ENCODE data around the gene SHISA4.

DNA sequence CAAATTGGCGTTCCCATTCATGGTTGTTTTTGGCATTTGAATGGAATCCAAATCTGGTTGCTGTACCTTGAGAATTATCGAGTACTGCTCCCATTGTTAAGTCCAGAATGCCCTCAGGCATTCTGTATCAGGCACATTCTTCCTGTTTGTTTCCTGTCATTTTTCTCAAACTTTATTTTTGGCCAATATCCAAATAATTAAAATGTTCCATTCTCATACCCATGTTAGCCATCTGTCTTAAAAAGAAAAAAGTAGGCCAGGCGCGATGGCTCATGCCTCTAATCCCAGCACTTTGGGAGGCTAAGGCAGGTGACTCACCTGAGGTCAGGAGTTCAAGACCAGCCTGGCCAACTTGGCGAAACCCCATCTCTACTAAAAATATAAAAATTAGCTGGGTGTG lies 29.3 kb upstream of the SHISA4 start:
- TF ChIP-seq, protein P1, sequence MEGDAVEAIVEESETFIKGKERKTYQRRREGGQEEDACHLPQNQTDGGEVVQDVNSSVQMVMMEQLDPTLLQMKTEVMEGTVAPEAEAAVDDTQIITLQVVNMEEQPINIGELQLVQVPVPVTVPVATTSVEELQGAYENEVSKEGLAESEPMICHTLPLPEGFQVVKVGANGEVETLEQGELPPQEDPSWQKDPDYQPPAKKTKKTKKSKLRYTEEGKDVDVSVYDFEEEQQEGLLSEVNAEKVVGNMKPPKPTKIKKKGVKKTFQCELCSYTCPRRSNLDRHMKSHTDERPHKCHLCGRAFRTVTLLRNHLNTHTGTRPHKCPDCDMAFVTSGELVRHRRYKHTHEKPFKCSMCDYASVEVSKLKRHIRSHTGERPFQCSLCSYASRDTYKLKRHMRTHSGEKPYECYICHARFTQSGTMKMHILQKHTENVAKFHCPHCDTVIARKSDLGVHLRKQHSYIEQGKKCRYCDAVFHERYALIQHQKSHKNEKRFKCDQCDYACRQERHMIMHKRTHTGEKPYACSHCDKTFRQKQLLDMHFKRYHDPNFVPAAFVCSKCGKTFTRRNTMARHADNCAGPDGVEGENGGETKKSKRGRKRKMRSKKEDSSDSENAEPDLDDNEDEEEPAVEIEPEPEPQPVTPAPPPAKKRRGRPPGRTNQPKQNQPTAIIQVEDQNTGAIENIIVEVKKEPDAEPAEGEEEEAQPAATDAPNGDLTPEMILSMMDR (IDR thresholded peaks at IDR 0.05; ENCODE audit: insufficient read depth, low read depth, low read length) = no peak
- no peak for TF ChIP-seq EZH2 (IDR thresholded peaks at IDR 0.05; ENCODE audit: insufficient read depth, low read length)
